A549 (cell line): ENCODE results near the gene MYRIP. TPM values are rescaled to one million over a fixed set of nuclear protein-coding genes. Genes with fewer than 3 reads are reported as not detected.

Experiments used
- ATAC-seq, 2 experiments: fragments of 200-7000 bp in 1 of 2; fragments of >200 bp in 1 of 2; cut with Nextera tagmentation in 1 of 2; cut with Tn5 transposase in 1 of 2; 3 replicates each; pipeline versions ENCODE4 v1.8.0 to v1.9.1; 2018 to 2020; ENCODE audit warnings: mild to moderate bottlenecking in 1 of 2, moderate library complexity in 1 of 2
- CTCF ChIA-PET: fragments of 300-600 bp; sonication (Branson Sonifier 250); formaldehyde crosslinking; extraction: SDS; loops from one replicate; lab custom pipeline; 2021; ENCODE audit warnings: antibody characterized with exemption, inconsistent platforms; lab: Yijun Ruan, JAX
- POLR2A ChIA-PET: fragments of 350-600 bp; formaldehyde crosslinking; extraction: SDS; loops from one replicate; lab custom pipeline; 2021; ENCODE audit warnings: antibody characterized with exemption, inconsistent platforms; lab: Yijun Ruan, JAX
- DNase-seq, 2 experiments: peaks; one replicate each; pipeline versions ENCODE4 v3.0.0 to v3.0.0-alpha.2; 2011 to 2016; ENCODE audit warnings: low read depth in 1 of 2, low spot score in 1 of 2
- FAIRE-seq: peaks from 2 replicates; lab custom pipeline; 2011; peaks lifted over from hg19 to GRCh38; lab: Jason Lieb, UNC
- H3K27ac ChIP-seq, 2 experiments: fragments of >200 bp; sonication (Bioruptor Twin); formaldehyde crosslinking; 3 replicates each; pipeline ENCODE4 v1.5.1; 2016 to 2017
- H3K4me1 ChIP-seq: fragments of >200 bp; sonication (Bioruptor Twin); formaldehyde crosslinking; 3 replicates; pipeline ENCODE4 v1.6.1; 2016
- H3K4me2 ChIP-seq: fragments of >200 bp; sonication (Bioruptor Twin); formaldehyde crosslinking; 3 replicates; pipeline ENCODE4 v1.6.1; 2016
- H3K4me3 ChIP-seq: fragments of >200 bp; sonication (Bioruptor Twin); formaldehyde crosslinking; 3 replicates; pipeline ENCODE4 v1.5.1; 2016
- H3K9me3 ChIP-seq: fragments of >200 bp; sonication (Bioruptor Twin); formaldehyde crosslinking; 3 replicates; pipeline ENCODE4 v1.6.1; 2016
- CBX8 ChIP-seq: fragments of 200-600 bp; sonication (generic); IDR thresholded peaks from 2 replicates; pipeline ENCODE4 v1.6.1; 2016
- CEBPB ChIP-seq, 2 experiments: fragments of >200 bp in 1 of 2; sonication (Bioruptor Twin) in 1 of 2; formaldehyde crosslinking in 1 of 2; IDR thresholded peaks; 2 replicates each; pipeline ENCODE4 v1.6.1; 2012 to 2016
- CHD2 ChIP-seq: fragments of 150-350 bp; IDR thresholded peaks from 2 replicates; pipeline ENCODE4 v1.6.1; 2014; ENCODE audit warnings: low read length; ENCODE audit not compliant: partially characterized antibody
- E2F6 ChIP-seq: IDR thresholded peaks from 2 replicates; pipeline ENCODE4 v1.6.1; 2012; ENCODE audit warnings: low read depth, borderline replicate concordance
- EHMT2 ChIP-seq: fragments of 200-600 bp; sonication (generic); IDR thresholded peaks from 2 replicates; pipeline ENCODE4 v1.6.1; 2016; ENCODE audit warnings: antibody characterized with exemption, low read depth, mild to moderate bottlenecking, moderate library complexity
- FOXS1 ChIP-seq: fragments of 250-450 bp; sonication (Bioruptor Pico); IDR thresholded peaks from 2 replicates; pipeline ENCODE4 v1.5.0; 2020; ENCODE audit warnings: mild to moderate bottlenecking, moderate library complexity
- HDAC2 ChIP-seq: fragments of 200-600 bp; sonication (generic); IDR thresholded peaks from 2 replicates; pipeline ENCODE4 v1.6.1; 2016
- HES2 ChIP-seq: fragments of >200 bp; sonication (Bioruptor Twin); formaldehyde crosslinking; IDR thresholded peaks from 2 replicates; pipeline ENCODE4 v1.6.1; 2016
- HOXB5 ChIP-seq: fragments of 250-450 bp; sonication (Bioruptor Pico); IDR thresholded peaks from 2 replicates; pipeline ENCODE4 v1.5.0; 2020; ENCODE audit warnings: mild to moderate bottlenecking, moderate library complexity
- JUNB ChIP-seq: fragments of >200 bp; sonication (Bioruptor Twin); formaldehyde crosslinking; IDR thresholded peaks from 2 replicates; pipeline ENCODE4 v1.6.1; 2016
- NFE2L2 ChIP-seq: fragments of 150-350 bp; conservative IDR thresholded peaks from 2 replicates; pipeline ENCODE4 v1.6.1; 2014; ENCODE audit warnings: low read length
- NR3C1 ChIP-seq: fragments of >200 bp; sonication (Bioruptor Twin); formaldehyde crosslinking; IDR thresholded peaks from 3 replicates; pipeline ENCODE4 v1.6.1; 2017
- PHF8 ChIP-seq: fragments of 200-600 bp; sonication (generic); IDR thresholded peaks from 2 replicates; pipeline ENCODE4 v1.6.1; 2016; ENCODE audit warnings: low read depth, mild to moderate bottlenecking, antibody characterized with exemption, moderate library complexity, borderline replicate concordance
- POLR2A ChIP-seq: IDR thresholded peaks from 2 replicates; pipeline ENCODE4 v1.6.1; 2012; ENCODE audit warnings: mild to moderate bottlenecking, low read length
- RCOR1 ChIP-seq: fragments of 150-350 bp; IDR thresholded peaks from 2 replicates; pipeline ENCODE4 v1.6.1; 2014; ENCODE audit warnings: antibody characterized with exemption, low read length, low read depth
- RNF2 ChIP-seq: fragments of 200-600 bp; sonication (generic); IDR thresholded peaks from 2 replicates; pipeline ENCODE4 v1.6.1; 2016; ENCODE audit warnings: low read depth, mild to moderate bottlenecking, antibody characterized with exemption, moderate library complexity, borderline replicate concordance
- TFCP2L1 ChIP-seq: fragments of 250-450 bp; sonication (Bioruptor Pico); IDR thresholded peaks from 2 replicates; pipeline ENCODE4 v1.5.0; 2021; ENCODE audit warnings: mild to moderate bottlenecking
- TP53 ChIP-seq: fragments of 250-450 bp; sonication (Bioruptor Pico); IDR thresholded peaks from 2 replicates; pipeline ENCODE4 v1.5.0; 2021; ENCODE audit warnings: mild to moderate bottlenecking, moderate library complexity
- ZFP36 ChIP-seq: fragments of 450-650 bp; IDR thresholded peaks from 2 replicates; pipeline ENCODE4 v1.6.1; 2014; ENCODE audit warnings: borderline replicate concordance; ENCODE audit not compliant: partially characterized antibody
- WGBS: methylation state at CpG from one replicate; pipeline ENCODE4 v1.1.6; 2017; ENCODE audit errors: missing lambda C conversion rate; 5-methylcytosine and 5-hydroxymethylcytosine counted together
- polyA plus RNA-seq, 4 experiments: library from polyadenylated mRNA; depleted of rRNA in 3 of 4; stranded (reverse); fragments of >200 nt; fragmentation: RNase III in 1 of 4; extraction: RNeasy Plus Mini Kit Qiagen cat#74134 plus additional on column Dnase treatment in 1 of 4; gene quantifications; 2 replicates in 3 of 4; 3 replicates in 1 of 4; pipeline ENCODE4 v1.2.3, GENCODE V29; 2011 to 2017
- TF ChIP-seq, protein P1 (sequence below): fragments of >200 bp; sonication (Bioruptor Twin); formaldehyde crosslinking; IDR thresholded peaks from 3 replicates; pipeline ENCODE4 v1.6.1; 2016
- TF ChIP-seq, protein P2 (sequence below): IDR thresholded peaks from 2 replicates; pipeline ENCODE4 v1.6.1; 2012
- TF ChIP-seq, protein P3 (sequence below): fragments of 150-350 bp; IDR thresholded peaks from 2 replicates; pipeline ENCODE4 v1.6.1; 2014; ENCODE audit warnings: low read depth, mild to moderate bottlenecking, low read length

MYRIP gene
- polyA plus RNA-seq, 2 of the 4 experiments (the other 2 are of a cell fraction) = not detected

- ATAC-seq (no peak), DNase-seq (no peak), FAIRE-seq (no peak)
- H3K4me3 ChIP-seq = no peak overlapping the region
- WGBS = 0% methylated on average over 2 of the region's 2 CpGs
- no peak overlapping the region for H3K4me2 ChIP-seq
- H3K9me3 ChIP-seq = no peaks in the 10 kb centered on the region
- no peak overlapping the region for H3K27ac ChIP-seq
- ChIA-PET POLR2A (no interaction called here), CTCF (no interaction called here)
- no peaks in the 10 kb centered on the region for H3K4me1 ChIP-seq
- no peak for TF ChIP-seq CHD2
These were observed 200.6 kb downstream of the MYRIP start for GRCh38 chr3:40009991-40010390.

DNA sequence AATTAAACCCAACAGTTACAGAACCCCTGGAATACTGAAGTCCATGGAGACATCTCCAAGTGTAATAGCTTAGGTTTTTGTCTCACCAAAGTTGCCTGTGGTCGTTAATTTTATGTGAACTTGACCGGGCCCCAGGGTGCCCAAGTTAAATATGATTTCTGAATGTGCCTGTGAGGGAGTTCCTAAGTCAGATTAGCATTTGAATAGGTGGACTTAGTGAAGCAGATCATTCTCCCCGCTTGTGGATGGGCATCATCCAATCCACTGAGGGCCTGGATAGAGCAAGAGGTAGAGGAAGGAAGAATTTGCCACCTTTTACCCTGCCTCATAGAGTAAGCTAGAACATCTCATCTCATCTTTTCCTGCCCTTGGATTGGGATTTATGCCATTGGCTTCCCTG, 203.0 kb downstream of the MYRIP start:
- 6% methylated on average over 3 of the region's 3 CpGs for WGBS

GRCh38 chr3:40016391-40016790, 207.0 kb downstream of the MYRIP start:
- WGBS = 36% methylated on average over 3 of the region's 3 CpGs
- no peak for FAIRE-seq

More for the DNA sequence above, 203.0 kb downstream of the MYRIP start:
- ATAC-seq (no peak), DNase-seq (no peak)
- H3K4me1 ChIP-seq = no peaks in the 10 kb centered on the region
- H3K4me2 ChIP-seq = no peak overlapping the region
- no peak overlapping the region for H3K4me3 ChIP-seq
- CTCF ChIA-PET = no interaction called here
- H3K9me3 ChIP-seq = no peaks in the 10 kb centered on the region
- TF ChIP-seq POLR2A (no peak), E2F6 (no peak), HES2 (no peak), RNF2 (no peak), HOXB5 (CRISPR knock-in tag) (no peak), PHF8 (no peak), HDAC2 (no peak)
- TF ChIP-seq, all 56 proteins: peak for 0
- H3K27ac ChIP-seq = no peak overlapping the region
- POLR2A ChIA-PET = no interaction called here
- FAIRE-seq = no peak

GRCh38 chr3:40018369-40018768, 209.0 kb downstream of the MYRIP start:
- H3K4me1 ChIP-seq = no peaks in the 10 kb centered on the region
- TF ChIP-seq EHMT2 (no peak), CBX8 (no peak), FOXS1 (CRISPR knock-in tag) (no peak), NFE2L2 (no peak), TFCP2L1 (CRISPR knock-in tag) (no peak)
- TF ChIP-seq, protein P1, sequence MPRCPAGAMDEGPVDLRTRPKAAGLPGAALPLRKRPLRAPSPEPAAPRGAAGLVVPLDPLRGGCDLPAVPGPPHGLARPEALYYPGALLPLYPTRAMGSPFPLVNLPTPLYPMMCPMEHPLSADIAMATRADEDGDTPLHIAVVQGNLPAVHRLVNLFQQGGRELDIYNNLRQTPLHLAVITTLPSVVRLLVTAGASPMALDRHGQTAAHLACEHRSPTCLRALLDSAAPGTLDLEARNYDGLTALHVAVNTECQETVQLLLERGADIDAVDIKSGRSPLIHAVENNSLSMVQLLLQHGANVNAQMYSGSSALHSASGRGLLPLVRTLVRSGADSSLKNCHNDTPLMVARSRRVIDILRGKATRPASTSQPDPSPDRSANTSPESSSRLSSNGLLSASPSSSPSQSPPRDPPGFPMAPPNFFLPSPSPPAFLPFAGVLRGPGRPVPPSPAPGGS = no peak
- TF ChIP-seq, all 56 proteins: peak for 0
- H3K4me3 ChIP-seq = no peak overlapping the region
- no peaks in the 10 kb centered on the region for H3K9me3 ChIP-seq
- CTCF ChIA-PET = no interaction called here
- FAIRE-seq = no peak
- H3K27ac ChIP-seq = no peak overlapping the region
- POLR2A ChIA-PET = no interaction called here
- no peak for ATAC-seq
- 46% methylated on average over 2 of the region's 2 CpGs for WGBS
- DNase-seq = no peak
- H3K4me2 ChIP-seq = no peak overlapping the region

More at GRCh38 chr3:40016391-40016790, 207.0 kb downstream of the MYRIP start:
- DNase-seq (no peak), ATAC-seq (no peak)
- Histone ChIP-seq H3K9me3 (no peaks in the 10 kb centered on the region), H3K4me1 (no peaks in the 10 kb centered on the region), H3K4me2 (no peak overlapping the region), H3K27ac (no peak overlapping the region), H3K4me3 (no peak overlapping the region)
- POLR2A ChIA-PET = no interaction called here
- TF ChIP-seq RCOR1 (no peak), CEBPB (IDR thresholded peaks at IDR 0.05) (no peak), RNF2 (no peak), JUNB (no peak), ZFP36 (no peak), NR3C1 (no peak), TP53 (no peak), POLR2A (no peak), TFCP2L1 (CRISPR knock-in tag) (no peak)
- TF ChIP-seq, protein P2, sequence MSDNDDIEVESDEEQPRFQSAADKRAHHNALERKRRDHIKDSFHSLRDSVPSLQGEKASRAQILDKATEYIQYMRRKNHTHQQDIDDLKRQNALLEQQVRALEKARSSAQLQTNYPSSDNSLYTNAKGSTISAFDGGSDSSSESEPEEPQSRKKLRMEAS = no peak
- TF ChIP-seq, protein P3, sequence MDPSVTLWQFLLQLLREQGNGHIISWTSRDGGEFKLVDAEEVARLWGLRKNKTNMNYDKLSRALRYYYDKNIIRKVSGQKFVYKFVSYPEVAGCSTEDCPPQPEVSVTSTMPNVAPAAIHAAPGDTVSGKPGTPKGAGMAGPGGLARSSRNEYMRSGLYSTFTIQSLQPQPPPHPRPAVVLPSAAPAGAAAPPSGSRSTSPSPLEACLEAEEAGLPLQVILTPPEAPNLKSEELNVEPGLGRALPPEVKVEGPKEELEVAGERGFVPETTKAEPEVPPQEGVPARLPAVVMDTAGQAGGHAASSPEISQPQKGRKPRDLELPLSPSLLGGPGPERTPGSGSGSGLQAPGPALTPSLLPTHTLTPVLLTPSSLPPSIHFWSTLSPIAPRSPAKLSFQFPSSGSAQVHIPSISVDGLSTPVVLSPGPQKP = no peak
- CTCF ChIA-PET = no interaction called here
